Lung (tissue), 12 donors: ENCODE results near the gene TMCO4. TPM values are rescaled to one million over a fixed set of nuclear protein-coding genes. Genes with fewer than 3 reads are reported as not detected.

Experiments used
- ATAC-seq: fragments of 200-7000 bp; cut with Tn5 transposase; one replicate; pipeline ENCODE4 v1.9.1; 2020; ENCODE audit warnings: moderate number of reproducible peaks; ENCODE audit not compliant: insufficient read depth, low FRiP score
- DNase-seq, 3 donors: peaks; one replicate each; pipeline ENCODE4 v3.0.0-alpha.2; 2013 to 2017
- H3K27ac ChIP-seq, 2 donors: one replicate each; pipeline ENCODE4 v1.5.1; 2013; ENCODE audit warnings: mild to moderate bottlenecking in 2 of 2, moderate library complexity in 2 of 2, control low read depth in 1 of 2, inconsistent platforms in 1 of 2, low read depth in 1 of 2, low read length in 1 of 2
- H3K27me3 ChIP-seq, 3 donors: one replicate each; pipeline ENCODE4 v1.5.1; 2013; ENCODE audit warnings: low read length in 2 of 3; ENCODE audit not compliant: control insufficient read depth in 3 of 3, insufficient read depth in 3 of 3
- H3K36me3 ChIP-seq, 4 donors: one replicate each; pipeline ENCODE4 v1.5.1; 2013; ENCODE audit warnings: low read length in 4 of 4, mild to moderate bottlenecking in 1 of 4, moderate library complexity in 1 of 4; ENCODE audit not compliant: control insufficient read depth in 4 of 4, insufficient read depth in 4 of 4
- H3K4me1 ChIP-seq, 5 donors: one replicate each; pipeline ENCODE4 v1.5.1; 2013; ENCODE audit warnings: low read length in 5 of 5, mild to moderate bottlenecking in 2 of 5, moderate library complexity in 1 of 5; ENCODE audit not compliant: control insufficient read depth in 5 of 5, insufficient read depth in 5 of 5
- H3K4me3 ChIP-seq: one replicate; pipeline ENCODE4 v1.5.1; 2013; ENCODE audit warnings: mild to moderate bottlenecking, control low read depth, moderate library complexity
- H3K9ac ChIP-seq, 2 donors: one replicate each; pipeline ENCODE4 v1.5.1; 2013; ENCODE audit warnings: low read length in 2 of 2, control low read depth in 1 of 2; ENCODE audit not compliant: insufficient read depth in 1 of 2
- H3K9me3 ChIP-seq, 4 donors: one replicate each; pipeline ENCODE4 v1.5.1; 2013; ENCODE audit warnings: low read length in 3 of 4, mild to moderate bottlenecking in 1 of 4, moderate library complexity in 1 of 4; ENCODE audit not compliant: control insufficient read depth in 4 of 4, insufficient read depth in 3 of 4
- CTCF ChIP-seq: IDR thresholded peaks from 2 replicates; pipeline ENCODE4 v1.5.1; 2012; ENCODE audit warnings: mild to moderate bottlenecking; ENCODE audit errors: control extremely low read depth, extremely low read depth
- WGBS, 2 donors: extraction: QIAGEN DNeasy Blood & Tissue Kit; methylation state at CpG; one replicate each; pipeline ENCODE4 v1.1.7; 2013; 5-methylcytosine and 5-hydroxymethylcytosine counted together
- polyA plus RNA-seq, 2 donors: library from polyadenylated mRNA; stranded (reverse); fragments of 200-250 nt; gene quantifications; one replicate each; pipeline ENCODE4 v1.2.1, GENCODE V29; 2013
- total RNA-seq, 2 donors: library from RNA; depleted of rRNA in 1 of 2; stranded (reverse); fragments of >200 nt in 1 of 2; gene quantifications; one replicate each; pipeline ENCODE4 v1.2.1, GENCODE V29; 2014 to 2021
- donor health status: control.
- donor health status: control.
- donor health status: Bipolar disorder and iron deficiency.
- donor health status: healthy.
- donor health status: DM: yes; HTN: yes; CAD: no.

Gene TMCO4
- total and polyA plus RNA-seq, 4 donors, result 14.3 to 27.8 (median 19.5) TPM

- Histone ChIP-seq H3K27me3 (no peaks in the 10 kb centered on the region), H3K36me3 (peaks cover 3 to 34% (median 7%) of the 10 kb centered on the region in 4 donors), H3K9ac (no peak overlapping the region), H3K27ac (no peak overlapping the region), H3K4me3 (no peak overlapping the region), H3K4me1 (no peaks in the 10 kb centered on the region), H3K9me3 (no peaks in the 10 kb centered on the region)
- ATAC-seq (no peak), DNase-seq (no peak)
- TF ChIP-seq CTCF, result no peak
- 98 to 100% methylated on average over 1 of the region's 1 CpG for WGBS, 2 donors
Measured at GRCh38 chr1:19749685-19750084, 50.0 kb downstream of the TMCO4 start.

- WGBS, 2 donors, result 61 to 88% methylated on average over 1 of the region's 1 CpG
- no peaks in the 10 kb centered on the region for H3K27me3 ChIP-seq
- no peaks in the 10 kb centered on the region for H3K4me1 ChIP-seq
- H3K4me3 ChIP-seq, result no peak overlapping the region
- TF ChIP-seq CTCF, result no peak
- H3K36me3 ChIP-seq, result peaks cover 0 to 35% (median 7%) of the 10 kb centered on the region in 4 donors
- DNase-seq, result no peak
- H3K27ac ChIP-seq, result no peak overlapping the region
- no peak overlapping the region for H3K9ac ChIP-seq
- ATAC-seq, result no peak
- H3K9me3 ChIP-seq, result no peaks in the 10 kb centered on the region
Measured at GRCh38 chr1:19747761-19748160, 52.0 kb downstream of the TMCO4 start.

GRCh38 chr1:19744886-19745285 lies 54.8 kb downstream of the TMCO4 start:
- TF ChIP-seq CTCF, result no peak
- Histone ChIP-seq H3K9me3 (no peaks in the 10 kb centered on the region), H3K4me1 (no peaks in the 10 kb centered on the region), H3K9ac (no peak overlapping the region), H3K27ac (no peak overlapping the region), H3K27me3 (no peaks in the 10 kb centered on the region), H3K4me3 (no peak overlapping the region), H3K36me3 (peaks cover 0 to 31% (median 7%) of the 10 kb centered on the region in 4 donors)
- WGBS, 2 donors, result 94 to 96% methylated on average over 1 of the region's 1 CpG
- DNase-seq, result no peak
- no peak for ATAC-seq

GRCh38 chr1:19744335-19744743 lies 55.4 kb downstream of the TMCO4 start:
- no peak for TF ChIP-seq CTCF
- H3K9me3 ChIP-seq, result peaks cover 0 to 2% (median 0%) of the 10 kb centered on the region in 4 donors
- no peak for DNase-seq
- no peaks in the 10 kb centered on the region for H3K27me3 ChIP-seq
- no peaks in the 10 kb centered on the region for H3K4me1 ChIP-seq
- whole genome bisulfite sequencing, 2 donors, result 72 to 81% methylated on average over 4 of the region's 4 CpGs
- no peak for ATAC-seq
- no peak overlapping the region for H3K27ac ChIP-seq
- peaks cover 0 to 31% (median 7%) of the 10 kb centered on the region in 4 donors for H3K36me3 ChIP-seq
- H3K4me3 ChIP-seq, result no peak overlapping the region
- no peak overlapping the region for H3K9ac ChIP-seq
